ENCODE measurements around the gene NHSL1. TPM values are rescaled to one million over a fixed set of nuclear protein-coding genes. Genes with fewer than 3 reads are reported as not detected.
"Not testable (repeated sequence)": the region's sequence is repeated elsewhere in the genome, so short reads cannot be mapped to it uniquely, and the experiment has no call there.

The NHSL1 gene
- total RNA-seq, 1 experiment from 2014 or later: 4.0 TPM

DNA sequence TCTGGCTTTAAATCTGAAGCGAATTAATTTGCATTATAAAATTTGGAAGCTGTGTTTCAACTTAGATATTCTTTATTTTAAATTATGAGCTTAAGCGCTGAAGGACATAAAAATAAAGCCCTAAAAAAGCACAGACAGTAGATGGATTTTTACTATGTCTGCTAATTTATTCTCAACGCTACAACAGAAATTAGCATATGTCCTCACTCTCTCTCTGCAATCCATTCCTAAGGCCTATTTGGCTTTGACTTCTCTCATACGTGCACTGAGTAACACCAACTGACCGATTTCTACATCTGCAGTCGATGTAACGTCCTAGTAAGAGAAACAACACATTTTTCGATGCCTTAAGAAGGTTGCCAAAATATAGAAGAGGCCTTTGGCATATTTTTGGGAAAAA, 71.6 kb downstream of the NHSL1 start:
- no peak for DNase-seq (ENCODE audit: low read depth)

DNA sequence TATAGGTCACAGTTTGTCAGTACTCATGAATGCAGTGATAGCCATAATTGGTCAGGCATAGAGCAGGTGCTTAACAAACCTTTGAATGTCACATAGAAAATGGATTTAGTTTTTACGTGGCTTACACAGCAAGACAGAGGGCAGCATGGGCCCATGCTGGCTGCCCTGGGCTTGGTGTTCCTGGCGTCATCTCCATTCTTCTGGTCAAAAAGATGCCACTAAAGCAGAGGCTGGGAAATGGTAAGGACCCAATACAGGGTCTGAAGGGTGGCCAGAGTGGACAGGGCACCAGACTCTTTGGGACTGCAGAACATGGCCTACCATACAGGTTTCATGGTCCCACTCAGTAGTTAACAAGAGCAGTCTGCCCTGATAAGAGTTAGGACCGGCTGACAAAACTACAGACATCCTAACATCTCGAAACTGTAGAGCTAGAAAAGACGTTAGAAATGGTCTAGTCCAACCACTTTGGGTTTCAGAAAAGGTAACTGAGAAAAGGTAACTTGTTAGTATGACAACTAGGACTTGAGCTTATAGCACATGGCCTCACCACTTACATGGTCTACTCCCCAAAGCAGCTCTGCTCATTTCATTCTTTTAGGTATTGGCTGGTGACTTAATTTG, 72.7 kb downstream of the NHSL1 start:
- DNase-seq (ENCODE audit: low read depth): no peak

DNA sequence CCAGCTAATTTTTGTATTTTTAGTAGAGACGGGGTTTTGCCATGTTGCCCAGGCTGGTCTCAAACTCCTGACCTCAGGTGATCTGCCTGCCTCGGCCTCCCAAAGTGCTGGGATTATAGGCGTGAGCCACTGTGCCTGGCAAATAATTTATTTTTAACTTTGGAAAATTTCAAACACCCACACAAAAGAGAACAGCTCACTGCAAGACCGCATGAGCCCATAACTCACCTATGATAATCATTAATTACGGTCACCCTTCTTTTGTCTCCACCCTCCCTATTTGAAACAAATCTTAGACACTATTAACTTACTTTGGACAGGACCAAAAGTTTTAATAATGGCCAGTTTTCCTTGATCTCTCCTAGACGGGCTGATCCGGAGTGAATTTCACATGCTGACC, 74.0 kb downstream of the NHSL1 start:
- DNase-seq (ENCODE audit: low read depth): not testable (repeated sequence)

DNA sequence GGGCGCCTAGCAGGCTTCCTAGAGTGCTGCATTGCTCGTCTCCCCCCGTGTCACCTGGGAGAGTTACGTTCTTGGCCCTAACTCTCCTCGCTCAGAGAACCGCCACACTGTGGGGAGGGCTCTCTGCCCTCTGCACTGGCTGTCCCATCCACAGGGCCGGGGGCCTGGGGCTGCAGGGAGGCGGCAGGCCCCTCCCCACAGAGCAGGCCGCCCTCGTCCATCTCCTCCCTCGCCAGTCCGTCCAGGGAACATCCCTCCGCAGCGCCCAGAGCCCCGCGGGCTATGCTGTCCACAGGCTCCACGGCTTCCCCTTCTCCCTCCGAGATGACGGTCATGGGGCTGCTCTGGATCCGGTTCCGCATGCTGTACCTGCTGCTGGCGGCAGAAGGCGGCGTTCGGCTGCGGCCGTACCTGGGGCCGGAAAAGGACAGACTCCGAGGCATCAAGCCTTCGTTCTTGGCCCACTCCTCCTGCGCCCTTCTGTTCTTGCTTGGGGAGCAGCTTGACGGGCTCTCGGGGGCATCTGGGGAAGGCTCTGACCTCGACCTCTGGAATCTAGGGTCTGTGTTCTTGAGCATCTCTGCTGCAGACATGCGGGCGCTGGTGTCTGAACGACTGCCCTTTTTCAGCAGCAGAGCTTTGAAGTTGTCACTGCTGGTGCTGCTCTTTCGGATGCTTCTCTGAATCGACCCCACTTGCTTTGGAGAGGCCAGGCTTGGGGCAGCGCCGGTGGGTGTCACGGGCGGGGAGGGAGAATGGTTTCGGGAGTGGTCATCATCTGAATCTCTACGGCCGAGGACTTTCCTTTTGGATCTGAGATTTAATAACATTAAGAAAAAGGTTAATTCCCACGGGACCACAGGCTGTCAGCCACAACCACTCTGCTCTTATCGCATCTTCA, 75.0 kb downstream of the NHSL1 start:
- no peak for DNase-seq (ENCODE audit: low read depth)

DNA sequence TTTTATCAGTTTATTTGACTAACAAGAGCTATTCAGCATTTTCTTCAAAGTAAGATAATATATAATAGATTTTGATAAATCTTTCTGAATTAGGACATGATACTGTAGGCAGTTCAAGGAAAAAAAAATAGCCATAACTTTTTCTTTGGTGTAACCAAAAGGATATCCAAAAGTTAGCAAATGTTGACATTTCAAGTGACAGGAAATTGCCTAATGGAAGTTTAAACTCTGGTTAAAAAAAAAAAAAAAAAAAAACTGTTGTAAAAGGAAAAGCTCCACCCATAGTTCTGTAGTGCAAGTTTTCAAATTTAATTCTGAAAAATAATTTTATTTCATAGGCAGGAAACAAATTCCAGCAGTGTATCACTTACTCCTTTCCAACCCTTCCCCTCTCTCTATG, 76.4 kb downstream of the NHSL1 start:
- no peak for DNase-seq (ENCODE audit: low read depth)

DNA sequence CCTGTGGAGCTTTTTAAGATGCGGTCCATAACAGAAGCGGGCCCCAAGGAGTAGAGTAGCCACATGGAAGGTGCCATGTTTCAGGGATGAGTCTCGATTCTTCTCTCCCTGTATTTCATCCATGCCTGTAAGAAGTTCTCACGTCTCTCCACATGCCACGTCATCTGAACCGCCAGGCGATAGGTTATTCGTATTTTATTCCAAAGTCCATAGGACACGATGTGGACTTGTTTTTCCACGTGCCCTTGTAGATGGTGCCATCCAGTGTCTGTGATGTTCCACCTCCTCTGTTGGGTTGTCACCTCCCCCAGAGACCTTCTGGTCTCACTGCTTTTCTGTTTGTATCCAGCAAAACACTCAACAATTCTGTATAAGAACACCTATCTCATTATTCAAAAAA, 77.7 kb downstream of the NHSL1 start:
- DNase-seq (ENCODE audit: low read depth): no peak

DNA sequence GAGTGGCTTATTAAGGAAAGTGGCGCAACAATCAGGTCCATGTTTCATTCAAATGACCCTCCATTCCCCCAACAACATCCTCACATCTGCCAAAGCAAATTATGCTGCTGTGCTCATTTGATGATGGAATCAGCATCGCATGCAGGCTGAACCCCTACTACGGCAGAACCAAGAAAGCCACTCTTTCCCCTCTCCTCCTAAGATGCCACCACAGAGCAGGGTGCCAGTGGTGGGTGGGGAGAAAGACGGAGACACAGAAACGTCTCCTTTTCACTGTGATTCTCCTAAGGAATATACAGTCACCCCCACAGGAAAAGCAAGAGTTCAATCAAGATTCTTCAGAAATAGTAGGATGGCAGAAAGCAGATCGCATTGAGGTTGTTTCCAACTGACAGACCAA, 78.2 kb downstream of the NHSL1 start:
- DNase-seq (ENCODE audit: low read depth): no peak

DNA sequence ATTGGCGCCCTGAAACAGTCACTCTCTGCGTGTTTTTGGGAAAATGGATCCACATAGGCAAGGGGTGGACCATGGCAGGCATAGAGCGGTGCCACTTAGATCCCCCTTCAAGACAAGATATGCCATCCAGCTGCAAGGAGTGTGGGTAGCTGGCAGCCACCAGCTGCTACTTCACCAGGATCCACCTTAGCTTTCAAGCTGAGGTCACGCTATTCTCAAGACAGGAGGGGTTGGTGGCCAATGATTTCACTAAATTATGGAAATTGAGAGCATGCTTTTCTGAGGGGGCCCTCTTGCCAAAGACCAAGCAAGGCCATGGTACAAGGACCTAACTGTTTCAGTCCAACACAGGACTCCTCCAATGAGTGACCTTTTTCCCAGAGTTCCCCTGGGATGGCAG, 78.9 kb downstream of the NHSL1 start:
- no peak for DNase-seq (ENCODE audit: low read depth)

DNA sequence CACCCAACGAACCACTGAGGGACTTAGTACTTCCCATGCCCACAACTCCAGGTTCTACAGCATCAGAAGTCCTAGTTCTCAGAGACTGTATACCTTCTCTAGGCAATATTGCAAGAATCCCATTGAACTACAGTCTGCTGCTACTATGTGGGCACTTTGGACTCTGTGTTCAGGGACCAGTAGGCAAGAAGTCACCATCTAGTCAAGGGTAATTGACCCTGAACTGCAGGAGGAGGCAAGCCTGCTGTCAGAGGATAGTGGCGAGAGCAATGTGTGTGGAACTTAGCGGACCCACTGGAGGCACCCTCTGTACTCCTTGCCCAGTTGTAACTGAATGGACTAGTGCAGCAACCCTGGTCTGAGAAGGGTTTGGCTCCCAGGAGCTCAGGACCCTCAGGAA, 79.5 kb downstream of the NHSL1 start:
- no peak for DNase-seq (ENCODE audit: low read depth)

DNA sequence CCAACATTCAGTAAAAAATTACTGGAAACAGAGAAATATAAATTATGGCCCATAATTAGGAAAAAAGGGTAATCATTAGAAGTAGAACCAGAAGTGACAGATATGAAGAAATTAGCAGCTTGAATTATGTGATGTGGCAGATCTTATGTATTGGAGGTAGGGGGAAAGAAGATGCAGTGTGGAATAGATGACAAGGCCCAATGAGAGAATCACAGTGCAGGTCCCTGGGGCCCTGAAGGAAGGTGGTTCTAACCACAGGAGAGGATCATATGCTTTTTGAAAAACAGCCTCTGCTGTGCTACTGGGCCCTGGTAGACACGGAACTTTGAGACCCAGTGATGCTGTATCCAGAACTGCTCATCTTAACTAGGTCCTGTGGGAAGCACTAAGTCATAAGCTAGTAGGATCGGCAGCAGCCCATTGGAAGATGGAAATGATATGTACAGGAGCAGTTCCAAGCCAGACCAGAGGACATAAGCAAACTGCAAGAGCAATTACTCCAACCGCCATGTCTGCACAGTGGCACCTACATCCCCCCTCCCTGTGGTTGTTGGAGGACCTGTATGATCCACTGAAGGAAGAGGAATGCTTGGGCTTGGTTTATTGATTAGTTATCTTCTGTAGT, 81.1 kb downstream of the NHSL1 start:
- no peak for DNase-seq (ENCODE audit: low read depth)

DNA sequence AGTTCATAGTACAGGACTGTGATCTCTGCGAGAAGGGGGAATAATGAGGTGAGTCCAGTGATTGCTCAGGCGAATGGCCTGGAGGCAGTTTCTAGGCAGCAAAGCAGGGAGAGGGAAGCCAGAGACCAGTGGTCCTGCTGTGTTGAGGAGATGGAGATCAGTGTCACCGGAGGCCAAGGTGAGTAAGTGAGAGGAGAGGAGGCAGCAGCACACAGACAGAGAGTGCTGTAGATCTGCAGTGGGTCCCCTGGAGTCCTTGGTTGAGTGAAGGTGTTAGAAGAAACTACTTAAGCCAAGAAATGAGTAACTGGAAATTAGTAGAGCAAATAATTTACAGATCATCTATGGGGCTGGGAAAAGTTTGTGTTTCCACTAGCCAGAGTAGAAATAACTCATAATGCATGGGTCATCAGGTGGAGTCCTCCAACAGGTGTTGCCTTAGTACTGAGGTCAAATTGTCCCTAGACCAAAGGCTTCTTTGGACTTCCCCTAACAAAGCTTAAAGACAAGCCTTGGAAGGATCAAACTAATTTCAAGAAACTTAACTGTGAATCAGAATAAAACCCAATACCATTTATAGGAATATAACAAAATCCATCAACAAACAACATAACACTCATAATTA, 81.7 kb downstream of the NHSL1 start:
- DNase-seq (ENCODE audit: low read depth): no peak

DNA sequence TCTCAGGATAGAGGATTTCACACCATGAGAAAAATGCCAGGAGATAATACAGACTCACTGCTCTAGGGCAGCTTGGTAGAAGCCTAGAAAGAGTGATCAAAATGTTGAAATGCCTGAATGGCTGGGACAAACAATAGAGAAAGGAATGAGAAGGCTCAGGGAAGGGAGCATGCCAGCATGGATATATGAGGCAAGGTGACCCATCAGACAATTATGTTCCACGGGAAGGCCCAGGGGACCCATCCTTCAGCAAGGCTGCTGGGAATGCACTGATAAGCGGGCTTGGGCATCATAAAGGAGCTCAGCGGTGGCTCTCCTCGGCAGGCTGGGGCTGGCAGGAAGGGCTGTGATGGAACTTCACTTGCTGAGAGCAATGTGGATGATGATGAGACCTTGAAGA, 83.1 kb downstream of the NHSL1 start:
- no peak for DNase-seq (ENCODE audit: low read depth)

DNA sequence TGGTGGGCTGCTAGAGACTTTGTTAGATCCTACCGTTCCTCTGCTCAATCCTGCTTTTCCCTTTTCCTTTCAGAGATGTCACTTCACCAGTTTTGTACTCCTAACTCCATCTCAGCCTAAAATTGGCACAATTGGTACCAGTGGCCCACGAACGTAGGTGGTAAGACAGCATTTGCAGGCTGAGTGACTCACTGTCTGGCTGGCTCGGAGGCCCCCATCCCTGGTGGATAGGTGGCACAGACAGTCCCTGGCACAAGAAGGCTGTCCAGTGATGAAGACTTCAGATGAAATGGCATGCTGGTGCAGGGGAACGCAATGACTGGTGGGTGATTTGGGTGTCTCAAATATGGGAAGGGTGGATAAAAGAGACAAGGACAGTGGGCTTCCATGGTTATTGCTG, 84.2 kb downstream of the NHSL1 start:
- no peak for DNase-seq (ENCODE audit: low read depth)

DNA sequence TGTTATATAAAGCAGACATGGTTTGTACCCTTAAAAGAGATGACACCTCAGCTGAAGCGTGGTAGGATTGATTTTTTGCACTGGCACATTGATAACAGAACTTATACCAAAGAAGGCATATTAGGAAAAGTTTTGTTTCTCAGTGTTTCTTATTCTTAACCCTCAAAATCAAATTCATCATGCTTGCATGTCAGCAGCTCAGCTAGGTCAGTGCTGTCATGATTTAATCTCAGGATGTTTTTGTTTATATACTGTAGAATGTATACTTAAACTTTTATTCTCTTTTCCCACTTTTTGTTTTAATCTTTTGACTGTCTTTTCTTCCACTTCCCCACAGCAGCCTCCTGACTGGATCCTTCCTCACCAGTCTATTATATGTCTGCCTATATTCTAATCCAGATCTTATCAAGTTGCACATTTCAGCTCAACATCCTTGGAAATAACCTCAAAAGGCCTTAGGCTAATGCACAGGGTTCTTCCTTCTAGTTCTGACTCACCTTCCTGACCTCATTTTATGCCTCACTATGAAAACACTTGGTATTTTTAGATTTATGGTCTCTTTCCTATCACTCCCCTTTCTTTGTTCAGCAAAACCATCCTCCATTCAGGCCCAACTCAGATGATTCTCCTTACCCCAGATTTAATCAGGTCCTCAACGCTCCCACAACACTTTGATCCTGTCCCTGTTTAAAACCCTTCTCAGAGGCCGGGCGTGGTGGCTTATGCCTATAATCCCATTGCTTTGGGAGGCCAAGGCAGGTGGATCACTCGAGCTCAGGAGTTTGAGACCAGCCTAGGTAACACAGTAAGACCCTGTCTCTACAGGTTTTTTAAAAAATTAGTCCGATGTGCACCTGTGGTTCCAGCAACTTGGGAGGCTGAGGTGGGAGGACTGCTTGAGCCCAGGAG, 88.1 kb downstream of the NHSL1 start:
- DNase-seq (ENCODE audit: low read depth): peak; percentile 98

DNA sequence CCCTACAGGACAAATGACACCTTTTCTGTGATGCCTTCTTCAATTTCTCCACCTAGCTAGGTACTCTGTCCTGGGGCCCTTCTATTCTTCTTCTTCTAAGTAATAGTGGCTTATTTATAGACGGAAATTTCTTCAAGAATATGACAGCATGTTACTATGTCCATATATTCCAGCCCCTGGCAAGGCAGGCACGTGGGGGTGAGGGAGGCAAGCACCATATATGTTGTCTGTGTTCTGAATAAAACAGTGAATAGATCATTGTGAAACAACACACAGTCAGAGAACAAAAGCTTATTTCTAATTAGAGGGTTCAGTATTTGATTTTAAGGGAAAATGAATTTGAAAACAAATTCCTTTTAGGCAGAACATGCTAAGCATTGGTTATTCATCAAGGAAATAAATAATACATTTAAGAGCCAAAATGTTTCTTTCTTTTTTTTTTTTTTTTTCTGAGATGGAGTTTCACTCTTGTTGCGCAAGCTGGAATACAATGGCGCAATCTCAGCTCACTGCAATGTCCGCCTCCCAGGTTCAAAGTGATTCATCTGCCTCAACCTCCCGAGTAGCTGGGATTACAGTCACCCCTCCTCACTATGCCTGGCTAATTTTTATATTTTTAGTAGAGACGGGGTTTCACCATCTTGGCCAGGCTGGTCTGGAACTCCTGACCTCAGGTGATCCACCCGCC, 89.1 kb downstream of the NHSL1 start:
- DNase-seq (ENCODE audit: low read depth): peak; percentile 62

DNA sequence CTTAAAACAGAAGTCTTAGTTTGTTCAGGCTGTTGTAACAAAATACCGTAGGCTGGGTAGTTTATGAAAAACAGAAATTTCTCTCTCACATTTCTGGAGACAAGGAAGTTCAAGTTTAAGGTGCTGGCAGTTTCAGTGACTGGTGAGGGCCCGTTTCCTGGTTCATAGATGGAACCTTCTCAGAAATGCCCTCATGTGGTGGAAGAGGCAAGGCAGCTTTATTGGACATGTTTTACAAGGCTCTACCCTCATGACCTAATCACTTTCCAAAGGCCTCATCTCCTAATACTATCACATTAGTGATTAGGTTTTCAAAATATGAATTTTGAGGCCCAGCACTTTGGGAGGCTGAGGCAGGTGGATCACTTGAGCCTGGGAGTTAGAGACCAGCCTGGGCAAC, 92.9 kb downstream of the NHSL1 start:
- DNase-seq (ENCODE audit: low read depth): no peak

DNA sequence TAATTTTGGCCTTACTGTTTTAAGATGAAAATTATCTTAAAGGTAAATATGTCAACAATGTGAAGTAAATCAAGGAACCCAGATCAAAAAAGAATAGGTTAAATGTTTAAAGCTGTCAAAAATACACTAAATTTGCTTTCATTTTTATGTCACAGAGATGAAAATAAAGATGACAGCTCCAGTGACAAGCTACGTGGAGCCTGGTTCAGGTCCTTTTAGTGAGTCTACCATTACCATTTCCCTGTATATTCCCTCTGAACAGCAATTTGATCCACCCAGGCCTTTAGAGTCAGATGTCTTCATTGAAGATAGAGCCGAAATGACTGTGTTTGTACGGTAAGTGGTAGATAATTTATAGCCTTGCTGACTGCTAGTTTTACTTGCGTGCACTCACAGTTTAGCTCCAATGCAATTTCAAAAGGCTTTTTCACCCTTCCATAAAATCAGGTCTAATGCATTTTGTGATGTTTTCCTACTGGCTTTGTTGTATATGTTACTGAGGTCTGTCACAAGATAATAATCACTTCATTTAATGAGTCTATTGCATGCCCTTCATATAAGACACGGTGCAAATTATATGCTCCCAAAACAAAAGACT, 93.4 kb downstream of the NHSL1 start:
- no peak for DNase-seq (ENCODE audit: low read depth)

DNA sequence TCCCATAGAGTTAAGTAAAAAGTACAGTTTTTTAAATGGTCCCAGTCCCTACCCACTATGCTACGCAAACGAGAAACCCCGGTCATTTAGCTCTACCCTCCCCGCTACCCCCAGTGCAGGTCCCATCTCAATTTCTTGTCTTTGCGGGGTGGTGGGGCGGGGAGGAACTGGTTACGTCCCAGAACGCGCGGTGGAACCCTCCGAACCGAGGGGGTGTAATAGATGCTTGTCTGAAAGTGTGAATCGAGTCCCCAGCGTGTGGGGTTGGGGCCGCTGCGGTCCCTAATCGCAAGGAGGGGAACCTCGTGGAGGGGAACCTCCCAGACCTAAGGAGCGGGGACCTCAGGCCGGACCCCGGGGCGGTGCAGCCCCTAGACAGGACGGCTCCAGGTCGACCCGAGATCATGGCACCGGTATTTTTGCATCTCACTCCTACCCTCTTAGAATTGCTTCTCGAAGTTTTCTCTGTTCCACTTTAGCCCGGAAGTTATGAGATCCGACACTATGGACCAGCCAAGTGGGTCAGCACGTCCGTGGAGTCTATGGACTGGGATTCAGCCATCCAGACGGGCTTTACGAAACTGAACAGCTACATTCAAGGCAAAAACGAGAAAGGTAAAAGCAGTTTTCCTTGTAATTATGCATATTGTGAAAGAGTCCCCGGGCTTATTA, 94.5 kb downstream of the NHSL1 start:
- peak; percentile 11 for DNase-seq (ENCODE audit: low read depth)

DNA sequence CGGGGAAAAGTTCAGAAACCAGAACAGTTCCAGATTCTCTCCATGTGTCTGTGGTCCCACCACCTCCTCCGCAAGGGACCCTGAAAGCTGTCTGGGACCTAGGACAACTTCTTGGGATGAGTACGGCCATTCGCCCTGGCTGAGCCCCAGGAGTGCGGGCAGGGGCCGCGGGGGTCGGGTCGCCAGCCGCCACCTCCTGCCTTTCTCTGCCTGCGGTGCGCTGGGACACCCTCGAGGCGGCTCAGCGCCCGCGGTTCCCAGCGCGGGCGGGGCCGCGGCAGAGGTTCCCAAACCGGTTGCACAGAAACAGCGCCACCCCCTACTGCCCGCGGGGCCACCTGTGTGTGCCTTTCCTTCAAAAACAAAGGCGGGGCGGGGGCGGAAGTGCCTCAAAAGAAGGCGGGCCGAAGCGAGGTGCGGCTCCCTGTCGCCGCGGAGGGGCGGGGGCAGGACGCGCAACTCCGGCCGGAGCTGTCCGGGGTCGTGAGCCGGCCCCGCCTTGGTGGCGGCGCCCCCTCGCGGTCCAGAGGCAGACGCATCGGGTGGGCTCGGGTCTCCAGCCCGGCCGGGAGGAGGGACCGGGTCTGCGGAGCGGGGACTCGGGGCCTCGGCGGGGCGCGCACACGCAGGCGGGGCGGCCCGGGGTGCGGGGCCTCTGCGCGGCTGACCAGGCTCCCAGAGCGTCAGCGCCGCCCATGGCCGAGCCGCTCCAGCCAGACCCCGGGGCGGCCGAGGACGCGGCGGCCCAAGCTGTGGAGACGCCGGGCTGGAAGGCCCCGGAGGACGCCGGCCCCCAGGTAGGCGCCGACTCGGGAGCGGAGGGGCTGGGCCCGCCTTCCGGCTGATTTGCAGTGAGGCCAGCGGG, 95.3 kb downstream of the NHSL1 start, which contains the start of gene HEBP2:
Gene HEBP2 (plus strand): TSS at position 423 of the 865 bp plus-strand sequence. CDS start 273 bp downstream, at position 696.
- DNase-seq (ENCODE audit: low read depth): peak; percentile 89
